GM18499 (cell line): Measurements from ENCODE around the gene PIWIL4.
A peak's percentile ranks its signal among the peaks of the same experiment; 100 is the strongest.
"Not testable (repeated sequence)": the region's sequence is repeated elsewhere in the genome, so short reads cannot be mapped to it uniquely, and the experiment has no call there.

Source experiments
- ATAC-seq: cut with Tn5 transposase; IDR thresholded peaks from one replicate; pipeline ENCODE4 v1.9.1; 2021; ENCODE audit warnings: moderate number of reproducible peaks; ENCODE audit not compliant: insufficient read depth, unreplicated experiment

The PIWIL4 gene

DNA sequence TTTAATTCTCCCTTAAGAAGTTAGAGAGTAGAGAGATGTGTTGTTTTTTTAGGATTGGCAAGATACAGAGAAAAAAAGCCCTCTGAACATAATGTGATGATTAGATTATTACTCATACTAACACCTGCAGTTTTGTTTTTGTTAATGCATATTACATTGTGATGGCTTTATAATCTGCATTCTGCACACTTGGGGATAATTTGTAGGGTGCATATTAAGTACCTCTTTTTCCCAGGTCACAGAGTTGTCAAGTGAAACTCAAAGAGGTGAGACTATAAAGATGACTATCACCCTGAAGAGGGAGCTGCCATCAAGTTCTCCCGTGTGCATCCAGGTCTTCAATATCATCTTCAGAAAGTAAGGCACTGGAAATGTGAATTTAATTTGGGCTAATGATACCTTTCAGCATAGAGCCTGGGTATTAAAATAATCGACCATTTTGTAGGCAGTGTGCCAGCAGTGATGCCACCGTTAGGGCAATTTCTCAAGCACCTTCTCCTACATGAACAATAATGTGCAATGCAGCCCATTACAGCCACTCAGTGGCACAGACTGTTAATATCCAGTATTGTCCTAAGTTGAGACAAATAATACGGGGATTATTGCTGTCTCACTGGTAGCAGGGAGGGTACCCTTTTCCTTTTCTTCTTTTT lies 16.2 kb downstream of the PIWIL4 start:
- no peak for ATAC-seq

DNA sequence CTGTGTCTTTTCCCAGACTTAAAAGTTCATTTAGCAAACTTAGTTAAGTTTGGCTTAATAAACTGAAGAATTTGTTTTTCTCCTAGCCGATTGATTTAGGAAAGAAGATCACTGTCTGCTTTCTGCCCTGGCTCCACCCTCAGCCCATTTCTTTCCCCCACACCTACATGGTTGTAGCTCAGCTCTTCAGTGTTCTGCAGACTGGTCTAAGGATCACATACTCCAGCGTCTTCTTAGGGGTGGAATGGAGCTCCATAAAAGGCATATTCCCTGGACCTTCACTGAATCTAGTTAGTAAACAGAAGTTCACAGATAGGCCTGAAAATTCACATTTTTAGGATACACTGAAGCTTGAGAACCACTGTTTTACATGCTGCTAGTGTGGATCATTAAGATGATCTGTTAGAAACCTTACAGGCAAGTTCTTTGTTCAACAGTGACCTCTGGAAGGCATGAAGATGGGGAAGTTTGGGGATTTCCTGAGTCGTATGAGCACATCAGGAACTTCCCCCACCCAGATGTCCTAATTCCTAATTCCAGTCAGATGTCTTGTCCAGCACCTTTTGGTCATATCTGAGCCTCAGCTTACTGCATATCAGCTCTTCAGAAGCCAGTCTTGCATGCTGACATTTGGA lies 16.8 kb downstream of the PIWIL4 start:
- no peak for ATAC-seq

DNA sequence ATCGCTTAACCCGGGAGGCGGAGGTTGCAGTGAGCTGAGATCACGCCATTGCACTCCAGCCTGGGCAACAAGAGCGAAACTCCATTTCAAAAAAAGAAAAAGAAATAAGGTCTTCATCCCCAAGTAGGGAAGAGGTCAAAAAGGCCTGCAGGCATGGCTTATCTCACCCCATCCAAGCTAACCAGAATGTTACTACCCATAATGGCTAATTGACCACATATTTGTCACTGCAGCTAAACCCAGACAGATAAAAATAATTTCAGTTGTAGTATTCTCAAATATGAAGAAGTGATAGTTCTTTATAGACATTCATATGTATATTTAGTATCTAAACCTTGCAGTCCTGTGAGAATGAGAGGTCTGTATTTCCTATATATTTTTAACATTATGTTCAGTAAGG lies 17.8 kb downstream of the PIWIL4 start:
- ATAC-seq: no peak

DNA sequence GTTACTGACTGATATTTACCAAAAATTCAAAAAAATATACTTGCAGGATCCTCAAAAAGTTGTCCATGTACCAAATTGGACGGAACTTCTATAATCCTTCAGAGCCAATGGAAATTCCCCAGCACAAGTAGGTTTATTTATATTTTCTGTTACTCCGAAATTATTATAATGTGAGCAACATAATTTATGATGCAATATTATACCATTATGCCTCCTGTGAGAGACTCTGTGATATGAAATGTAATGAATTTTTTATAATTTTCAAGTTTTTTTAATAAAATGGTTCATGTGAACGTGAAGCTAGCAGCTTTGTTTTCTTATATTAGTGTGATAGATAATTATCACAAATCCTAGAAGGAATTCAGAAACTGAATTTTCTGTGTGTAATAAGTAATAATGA lies 18.2 kb downstream of the PIWIL4 start:
- no peak for ATAC-seq

DNA sequence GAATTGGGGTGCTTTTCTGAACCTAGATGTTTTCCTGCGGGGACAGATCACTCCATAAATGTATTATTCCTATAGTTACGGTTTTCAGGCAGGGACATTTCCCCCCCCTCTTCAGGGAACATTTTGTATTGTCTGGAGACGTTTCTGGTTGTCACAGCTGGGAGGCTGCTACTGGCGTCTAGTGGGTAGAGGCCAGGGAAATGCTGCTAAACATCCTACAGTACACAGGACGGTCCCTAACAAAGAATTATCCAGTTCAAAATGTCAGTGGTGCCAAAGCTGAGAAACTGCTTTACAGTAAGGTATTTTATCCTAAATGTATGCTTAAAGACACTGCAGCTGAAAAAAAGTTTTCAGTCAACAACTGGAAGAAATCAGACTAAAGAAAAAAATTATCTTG lies 19.4 kb downstream of the PIWIL4 start:
- no peak for ATAC-seq

DNA sequence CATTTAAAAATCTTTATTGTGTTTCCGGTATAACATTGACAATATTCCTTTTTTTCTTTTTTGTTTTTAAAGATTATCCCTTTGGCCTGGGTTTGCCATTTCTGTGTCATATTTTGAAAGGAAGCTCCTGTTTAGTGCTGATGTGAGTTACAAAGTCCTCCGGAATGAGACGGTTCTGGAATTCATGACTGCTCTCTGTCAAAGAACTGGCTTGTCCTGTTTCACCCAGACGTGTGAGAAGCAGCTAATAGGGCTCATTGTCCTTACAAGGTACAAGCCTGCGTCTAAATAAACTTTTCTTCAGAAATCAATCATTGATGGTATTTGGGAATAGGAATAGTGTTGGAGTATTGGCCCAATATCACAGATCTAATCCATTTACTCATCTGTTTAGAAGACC lies 19.8 kb downstream of the PIWIL4 start:
- no peak for ATAC-seq

DNA sequence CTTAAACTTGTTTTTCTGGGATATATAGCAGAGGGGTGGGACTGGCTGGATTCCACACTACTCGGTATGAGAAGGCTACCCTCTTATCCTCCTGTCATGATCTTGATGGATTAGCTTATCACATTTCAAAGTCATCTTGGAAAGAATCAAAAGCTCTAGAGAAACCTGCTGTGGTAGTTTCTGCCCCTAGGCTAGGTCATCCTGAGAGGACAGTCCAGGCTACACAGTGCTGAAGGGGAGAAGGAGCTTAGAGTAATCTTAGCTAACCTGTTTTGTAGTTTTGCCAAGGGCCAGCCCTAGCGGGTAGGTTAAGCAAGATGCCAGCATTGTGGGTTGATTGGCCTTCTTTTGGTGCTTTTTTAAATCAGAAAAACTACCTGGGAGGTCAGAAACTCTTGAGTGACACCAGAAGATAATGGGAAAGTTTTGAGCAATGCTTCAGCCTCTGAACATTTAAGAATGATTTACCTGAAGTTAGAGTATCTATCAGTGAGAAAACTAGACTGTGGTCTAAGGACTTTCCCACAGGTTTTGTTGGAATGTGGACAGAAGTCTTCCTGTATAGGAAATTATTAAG lies 21.3 kb downstream of the PIWIL4 start:
- ATAC-seq: no peak

DNA sequence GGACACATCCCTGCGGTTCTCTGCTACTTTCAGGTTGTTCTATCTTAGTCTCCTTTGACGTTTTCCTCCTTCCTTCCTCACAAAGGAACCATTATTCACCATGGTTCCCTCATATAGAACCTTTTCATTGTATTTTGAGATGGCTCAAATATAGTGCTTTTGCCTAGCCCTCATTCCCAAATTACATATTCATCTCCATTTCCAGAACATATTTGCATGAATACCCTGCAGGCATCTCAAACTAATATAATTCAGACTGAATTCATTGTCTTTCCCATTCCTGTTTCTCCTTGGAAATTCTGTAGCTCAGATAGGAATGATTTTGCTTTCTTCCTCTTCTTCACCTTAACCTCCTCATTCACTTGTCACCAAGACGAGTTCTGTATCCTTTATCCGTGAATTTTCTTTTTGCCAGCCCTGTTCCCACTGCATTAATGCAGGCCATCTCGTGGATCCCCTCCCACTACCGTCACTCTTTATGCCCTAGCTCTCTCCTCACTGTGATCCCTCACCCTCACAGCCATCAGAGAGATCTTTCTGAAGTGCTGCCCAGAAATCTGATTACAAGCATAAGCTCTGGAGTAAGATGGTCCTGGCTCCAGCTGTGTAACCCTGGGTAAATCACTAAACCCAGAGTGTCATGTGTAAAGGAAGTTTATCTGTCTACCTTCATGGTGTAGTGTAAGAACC lies 23.3 kb downstream of the PIWIL4 start:
- ATAC-seq: no peak

DNA sequence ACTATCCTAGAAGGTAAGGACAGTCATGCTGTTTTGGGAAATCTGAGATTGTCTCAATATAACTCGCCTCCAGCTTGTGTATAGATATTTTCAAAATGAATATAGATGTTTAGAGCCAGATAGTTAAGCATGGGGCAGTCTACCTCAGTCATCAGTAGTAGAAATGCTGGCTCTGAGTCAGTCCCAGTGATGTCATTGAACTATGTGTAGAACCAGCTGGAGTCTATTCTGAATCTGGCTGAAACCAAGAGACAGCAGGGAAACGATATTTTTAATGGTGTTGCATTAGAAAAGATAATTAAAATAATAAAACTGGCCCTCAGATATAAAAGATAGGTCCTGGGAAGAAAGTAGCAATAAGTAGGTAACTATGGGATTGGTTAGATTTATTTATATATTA lies 25.9 kb downstream of the PIWIL4 start:
- peak; percentile 74 for ATAC-seq

DNA sequence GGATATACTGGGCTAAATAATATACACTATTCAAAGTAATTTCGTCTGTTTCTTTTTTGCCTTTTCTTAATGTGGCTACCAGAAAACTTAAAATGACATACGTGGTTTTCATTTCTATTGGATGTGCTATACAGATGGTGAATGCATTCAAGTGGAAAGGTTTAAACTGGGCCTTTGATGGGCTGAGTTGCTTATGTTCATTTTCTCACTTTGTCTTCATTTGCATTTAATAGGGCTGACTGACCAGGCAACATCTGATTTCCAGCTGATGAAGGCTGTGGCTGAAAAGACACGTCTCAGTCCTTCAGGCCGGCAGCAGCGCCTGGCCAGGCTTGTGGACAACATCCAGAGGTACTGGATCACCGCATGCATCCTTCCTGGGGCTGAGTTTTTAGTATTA lies 27.9 kb downstream of the PIWIL4 start:
- peak; percentile 53 for ATAC-seq

DNA sequence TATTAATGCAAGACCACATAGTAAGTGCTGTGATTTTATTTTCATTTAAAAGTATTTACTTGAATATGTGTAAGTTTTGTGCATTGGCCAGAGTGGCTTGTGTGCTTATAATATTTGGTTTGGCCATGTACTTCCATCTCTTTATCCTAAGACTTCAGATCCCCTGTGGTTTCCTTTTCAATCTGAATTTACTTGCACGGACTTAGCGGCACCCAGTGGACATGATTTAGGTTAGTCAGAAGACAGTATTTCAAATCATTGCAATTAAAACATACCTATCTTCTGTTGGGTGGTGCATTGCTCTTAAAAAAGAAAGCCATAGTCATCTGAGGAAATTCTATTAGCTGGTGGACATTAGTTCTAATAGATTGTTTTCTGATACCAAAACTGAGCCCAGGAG lies 30.7 kb downstream of the PIWIL4 start:
- ATAC-seq: no peak

DNA sequence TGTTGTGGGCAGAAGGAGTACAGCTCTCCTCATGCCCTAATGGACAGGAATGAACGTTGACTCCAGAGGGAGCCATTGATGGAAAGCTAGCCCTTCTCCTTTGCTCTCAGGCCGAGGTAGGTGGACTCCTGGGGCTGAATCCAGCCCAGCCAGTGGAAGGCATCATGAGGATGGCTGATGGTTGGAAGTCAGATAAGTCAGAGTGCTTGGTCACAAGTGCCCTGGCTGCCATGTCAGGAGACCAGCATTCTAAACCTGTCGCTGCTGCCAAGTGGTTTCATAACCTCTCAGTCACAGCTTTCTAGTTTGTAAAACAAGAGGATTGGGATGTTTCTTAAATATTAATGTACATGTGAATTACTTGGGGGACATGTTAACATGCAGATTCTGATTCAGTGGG lies 32.3 kb downstream of the PIWIL4 start:
- no peak for ATAC-seq

DNA sequence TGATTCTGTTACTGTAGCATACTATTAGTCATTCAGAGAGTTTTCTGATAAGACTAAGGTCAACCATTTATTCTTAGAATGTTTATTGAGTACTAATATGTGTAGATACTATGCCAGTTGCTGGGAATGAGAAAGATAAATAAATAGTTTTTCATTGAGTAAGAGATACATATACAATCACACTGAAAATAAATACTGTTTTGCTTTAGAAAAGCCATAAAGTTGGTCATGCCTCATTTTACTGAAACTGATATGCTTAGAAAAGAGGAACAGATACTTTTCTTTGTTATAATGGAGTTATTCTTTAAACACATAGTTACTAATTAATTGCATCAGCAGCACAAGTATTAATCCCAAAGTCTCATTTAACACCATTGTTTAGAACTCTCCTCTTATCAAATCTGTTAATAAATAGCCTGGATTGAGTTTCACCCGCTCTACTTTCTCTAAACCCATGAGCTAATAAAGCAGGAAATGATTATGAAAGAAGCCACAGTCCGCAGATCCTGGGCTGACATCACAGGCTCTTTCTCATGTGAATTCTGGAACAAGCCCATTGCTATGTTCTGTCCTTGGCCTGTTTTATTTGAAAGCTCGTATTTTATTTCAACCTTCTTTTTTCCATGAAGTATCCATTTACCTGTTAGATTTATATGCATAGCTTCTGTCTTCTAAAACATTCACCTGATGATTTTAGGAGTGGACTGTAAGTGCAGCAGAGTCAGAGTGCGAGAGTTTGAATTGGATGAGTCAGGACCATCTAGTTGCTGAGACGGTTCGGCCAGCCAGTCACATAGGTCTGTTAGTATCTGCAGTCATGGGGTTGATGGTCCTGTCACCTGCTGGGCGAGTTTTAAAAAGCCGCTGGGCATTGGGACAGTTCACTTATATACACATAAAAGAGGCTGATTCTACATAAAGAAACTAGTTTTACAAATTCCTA lies 35.5 kb downstream of the PIWIL4 start:
- peak; percentile 87 for ATAC-seq

DNA sequence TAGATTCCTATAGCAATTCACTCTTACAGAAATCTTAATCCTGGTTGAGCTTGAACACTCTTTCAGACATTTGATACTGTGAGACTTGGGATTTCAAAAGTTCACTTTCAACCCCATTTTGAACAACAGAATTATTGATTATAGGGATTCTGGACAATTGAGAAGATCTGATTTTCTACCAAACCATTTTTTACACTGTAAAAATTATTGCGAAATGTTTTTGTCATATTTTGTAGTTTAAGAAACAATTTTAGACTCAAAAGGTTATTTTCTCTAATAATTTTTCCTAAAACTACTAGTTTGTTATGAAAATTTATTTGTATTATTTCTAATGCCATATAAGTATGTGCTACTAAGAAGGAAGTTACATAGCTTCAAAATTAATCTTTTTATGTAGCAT lies 36.4 kb downstream of the PIWIL4 start:
- no peak for ATAC-seq

DNA sequence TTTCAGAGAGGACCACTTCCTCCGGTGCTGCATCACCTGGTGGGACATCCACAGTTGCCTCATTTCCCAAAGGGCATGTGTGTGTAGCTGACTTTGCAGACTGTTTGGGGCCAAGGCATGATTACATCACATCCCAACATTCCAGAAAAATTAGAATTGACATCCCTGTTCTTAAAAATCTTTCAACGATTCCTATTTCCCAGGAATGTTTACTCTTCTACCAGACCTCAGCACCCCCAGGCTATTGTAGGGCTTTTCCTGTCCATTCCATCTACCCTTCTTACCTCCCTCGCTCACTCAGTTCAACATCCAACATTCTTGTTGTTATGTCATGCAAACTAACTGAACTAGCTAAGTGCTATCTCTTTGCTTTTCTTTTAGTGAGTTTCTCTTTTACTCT lies 37.3 kb downstream of the PIWIL4 start:
- ATAC-seq: no peak

DNA sequence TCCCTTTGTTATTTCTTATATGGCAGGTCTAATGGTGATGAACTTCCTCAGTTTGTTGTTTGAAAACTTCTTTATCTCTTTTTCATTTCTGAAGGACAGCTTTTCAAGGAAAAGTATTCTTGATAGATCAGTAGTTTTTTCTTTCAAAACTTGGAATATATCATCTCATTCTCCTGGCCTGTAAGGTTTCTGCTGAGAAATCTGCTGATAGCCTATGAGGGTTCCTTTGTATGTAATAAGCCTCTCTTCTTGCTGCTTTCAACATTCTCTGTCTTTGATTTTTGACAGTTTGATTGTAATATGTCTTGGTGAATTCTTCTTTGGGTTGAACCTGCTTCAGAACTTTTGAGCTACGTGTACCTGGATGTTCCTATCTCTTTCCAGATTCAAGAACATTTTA lies 46.0 kb downstream of the PIWIL4 start:
- no peak for ATAC-seq

DNA sequence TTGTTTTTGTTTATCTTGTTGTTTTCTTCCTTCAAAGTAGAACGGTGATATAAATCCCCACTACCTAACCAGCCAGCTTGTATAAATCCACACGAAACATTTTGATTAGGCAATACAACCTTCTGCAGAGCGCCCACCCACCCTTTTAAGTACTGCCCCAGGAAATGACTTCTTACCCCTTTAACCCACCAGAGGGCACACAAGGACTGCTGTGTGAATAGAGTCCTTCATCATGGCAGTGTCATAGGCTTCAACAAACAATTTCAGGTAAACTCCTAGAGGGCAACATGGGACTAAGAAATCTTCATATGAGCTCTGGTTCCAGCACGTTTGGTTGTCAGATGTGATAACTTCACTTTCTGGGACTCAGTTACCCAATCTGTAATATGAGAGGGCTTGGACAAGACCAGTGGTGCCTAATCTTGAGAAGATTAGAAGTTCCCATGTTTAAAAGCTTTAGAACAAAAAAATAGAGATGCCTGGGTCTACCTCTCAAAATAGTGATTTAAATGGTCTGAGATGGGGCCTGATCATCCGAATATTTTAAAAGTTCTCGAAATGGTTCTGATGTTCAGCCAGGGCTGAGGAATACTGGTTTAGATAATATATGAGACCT lies 56.1 kb downstream of the PIWIL4 start:
- peak; percentile 55 for ATAC-seq

DNA sequence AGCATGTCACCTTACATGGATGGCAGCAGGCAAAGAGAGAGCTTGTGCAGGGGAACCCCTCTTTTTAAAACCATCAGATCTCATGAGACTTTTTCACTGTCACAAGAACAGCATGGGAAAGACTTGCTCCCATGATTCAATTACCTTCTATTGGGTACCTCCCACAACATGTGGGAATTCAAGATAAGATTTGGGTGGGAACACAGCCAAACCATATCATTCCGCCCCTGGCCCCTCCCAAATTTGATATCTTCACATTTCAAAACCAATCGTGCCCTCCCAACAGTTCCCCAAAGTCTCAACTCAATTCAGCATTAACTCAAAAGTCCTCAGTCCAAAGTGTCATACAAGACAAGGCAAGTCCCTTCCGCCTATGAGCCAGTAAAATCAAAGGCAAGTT lies 58.3 kb downstream of the PIWIL4 start:
- ATAC-seq: not testable (repeated sequence)

DNA sequence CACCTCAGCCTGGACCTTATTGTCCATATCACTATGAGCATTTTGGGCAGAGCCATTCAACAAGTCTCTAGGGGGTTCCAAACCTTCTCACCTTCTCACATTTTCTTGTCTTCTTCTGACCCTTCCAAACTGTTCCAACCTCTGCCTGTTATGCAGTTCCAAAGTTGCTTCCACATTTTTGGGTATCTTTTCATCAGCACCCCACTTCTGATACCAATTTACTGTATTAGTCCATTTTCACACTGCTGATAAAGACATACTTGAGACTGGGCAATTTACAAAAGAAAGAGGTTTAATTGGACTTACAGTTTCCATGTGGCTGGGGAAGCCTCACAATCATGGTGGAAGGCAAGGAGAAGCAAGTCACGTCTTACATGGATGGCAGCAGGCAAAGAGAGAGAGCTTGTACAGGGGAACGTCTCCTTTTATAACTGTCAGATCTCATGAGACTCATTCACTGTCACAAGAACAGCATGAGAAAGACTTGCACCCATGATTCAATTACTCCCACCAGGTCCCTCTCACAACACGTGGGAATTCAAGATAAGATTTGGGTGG lies 59.9 kb downstream of the PIWIL4 start:
- ATAC-seq: not testable (repeated sequence)

DNA sequence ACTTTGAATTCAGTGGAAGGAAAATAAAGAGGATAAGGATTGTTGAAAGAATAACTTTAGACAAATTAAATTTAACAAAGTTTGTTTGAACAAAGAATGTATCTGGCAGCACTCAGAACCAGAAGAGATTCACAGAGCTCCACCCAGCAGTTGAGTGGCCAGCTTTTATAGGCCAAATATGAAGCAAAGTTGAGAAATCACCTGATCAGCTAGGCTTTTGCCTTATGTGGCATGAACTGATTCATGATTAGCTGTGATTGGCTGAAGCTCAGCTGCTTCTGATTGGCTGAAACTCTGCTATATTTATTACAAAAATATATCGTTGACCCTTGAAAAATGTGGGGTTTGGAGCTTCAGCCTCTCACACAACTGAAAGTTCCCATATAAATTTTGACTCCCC lies 62.6 kb downstream of the PIWIL4 start:
- ATAC-seq: no peak
